A673 (cell line): Measurements from ENCODE around the gene RPL29. TPM values are rescaled to one million over a fixed set of nuclear protein-coding genes. Genes with fewer than 3 reads are reported as not detected.

ENCODE experiments used
- BruUV-seq: library from RNA; stranded (reverse); fragments of 400-500 nt; replicated peaks from 2 replicates; lab custom pipeline; 2021; lab: Mats Ljungman, UMichigan
- CTCF ChIA-PET: fragments of 300-600 bp; sonication (Branson Sonifier 250); formaldehyde crosslinking; loops from one replicate; lab custom pipeline; 2022; ENCODE audit warnings: antibody characterized with exemption; lab: Charles Lee
- POLR2A ChIA-PET: fragments of 300-600 bp; sonication (Branson Sonifier 250); formaldehyde crosslinking; loops from one replicate; lab custom pipeline; 2022; ENCODE audit warnings: antibody characterized with exemption; ENCODE audit not compliant: low non-redundant PET; lab: Charles Lee
- DNase-seq: peaks from one replicate; pipeline ENCODE4 v3.0.0-alpha.2; 2015; ENCODE audit warnings: low spot score
- H3K27ac ChIP-seq: fragments of 200-600 bp; sonication (generic); 2 replicates; pipeline ENCODE4 v1.5.1; 2016; ENCODE audit warnings: mixed run types, low read depth, mild to moderate bottlenecking, mixed read lengths, antibody characterized with exemption, low read length; ENCODE audit not compliant: poor library complexity, severe bottlenecking
- H3K27me3 ChIP-seq: fragments of 200-600 bp; sonication (generic); replicated peaks from 2 replicates; pipeline ENCODE4 v1.6.1; 2017; ENCODE audit warnings: mixed run types, low read depth, mild to moderate bottlenecking, mixed read lengths, antibody characterized with exemption, low read length; ENCODE audit not compliant: insufficient read depth, poor library complexity
- H3K36me3 ChIP-seq: fragments of 200-600 bp; sonication (generic); 2 replicates; pipeline ENCODE4 v1.6.1; 2016; ENCODE audit warnings: mixed run types, mild to moderate bottlenecking, mixed read lengths, antibody characterized with exemption, low read length; ENCODE audit not compliant: insufficient read depth, poor library complexity, severe bottlenecking
- H3K4me1 ChIP-seq: fragments of 200-600 bp; sonication (generic); 2 replicates; pipeline ENCODE4 v1.6.1; 2017; ENCODE audit warnings: mixed run types, mild to moderate bottlenecking, mixed read lengths, antibody characterized with exemption, low read length; ENCODE audit not compliant: insufficient read depth, poor library complexity, severe bottlenecking
- H3K4me3 ChIP-seq: fragments of 200-600 bp; sonication (generic); 2 replicates; pipeline ENCODE4 v1.5.1; 2016; ENCODE audit warnings: low read depth, mixed run types, mild to moderate bottlenecking, mixed read lengths, low read length; ENCODE audit not compliant: poor library complexity, severe bottlenecking
- H3K9me3 ChIP-seq: fragments of 200-600 bp; sonication (generic); 2 replicates; pipeline ENCODE4 v1.6.1; 2016; ENCODE audit warnings: mixed run types, low read depth, mild to moderate bottlenecking, mixed read lengths, antibody characterized with exemption, low read length; ENCODE audit not compliant: poor library complexity, severe bottlenecking
- CTCF ChIP-seq: fragments of 300-800, 200-600 bp; sonication (generic); conservative IDR thresholded peaks from 2 replicates; pipeline ENCODE4 v1.5.1; 2017; ENCODE audit warnings: low read depth, mild to moderate bottlenecking, antibody characterized with exemption, low read length, moderate library complexity, mixed read lengths
- EZH2 ChIP-seq: fragments of 200-600 bp; sonication (generic); IDR thresholded peaks from 2 replicates; pipeline ENCODE4 v1.6.1; 2017; ENCODE audit warnings: borderline replicate concordance, low read depth, mild to moderate bottlenecking, mixed read lengths, antibody characterized with exemption, low read length; ENCODE audit not compliant: poor library complexity, severe bottlenecking
- intact Hi-C: fragments of 100-400 bp; cut with micrococcal nuclease; formaldehyde crosslinking; loops from one replicate; pipeline ENCODE4 v1.10.0; 2022; ENCODE audit not compliant: unreplicated experiment
- total RNA-seq: library from RNA; stranded (reverse); gene quantifications from 2 replicates; pipeline ENCODE4 v1.2.3, GENCODE V29; 2021

The RPL29 gene
- total RNA-seq, 1 experiment from 2014 or later: 624 TPM

GRCh38 chr3:52039846-52040245, 44.2 kb upstream of the RPL29 start:
- Histone ChIP-seq H3K4me3 (no peak overlapping the region), H3K4me1 (peaks cover 14% of the 10 kb centered on the region), H3K27me3 (no peaks in the 10 kb centered on the region), H3K27ac (no peak overlapping the region), H3K9me3 (no peaks in the 10 kb centered on the region), H3K36me3 (no peaks in the 10 kb centered on the region)
- ChIA-PET POLR2A (no interaction called here), CTCF (no interaction called here)
- TF ChIP-seq EZH2 (no peak), CTCF (no peak)
- intact Hi-C loops: no loop called here
- DNase-seq: no peak
- no TSS peak for BruUV-seq

GRCh38 chr3:52039426-52039825, 43.7 kb upstream of the RPL29 start:
- Histone ChIP-seq H3K4me1 (peaks cover 10% of the 10 kb centered on the region), H3K27me3 (no peaks in the 10 kb centered on the region), H3K9me3 (no peaks in the 10 kb centered on the region), H3K4me3 (no peak overlapping the region), H3K36me3 (no peaks in the 10 kb centered on the region), H3K27ac (no peak overlapping the region)
- ChIA-PET CTCF (no interaction called here), POLR2A (no interaction called here)
- intact Hi-C loops: no loop called here
- BruUV-seq: no TSS peak
- no peak for TF ChIP-seq EZH2
- no peak for TF ChIP-seq CTCF
- no peak for DNase-seq

GRCh38 chr3:52038227-52038626, 42.5 kb upstream of the RPL29 start:
- H3K4me1 ChIP-seq: no peaks in the 10 kb centered on the region
- H3K36me3 ChIP-seq: no peaks in the 10 kb centered on the region
- no peaks in the 10 kb centered on the region for H3K27me3 ChIP-seq
- H3K4me3 ChIP-seq: no peak overlapping the region
- no peak for DNase-seq
- ChIA-PET CTCF (no interaction called here), POLR2A (no interaction called here)
- no peak overlapping the region for H3K27ac ChIP-seq
- TF ChIP-seq CTCF: no peak
- H3K9me3 ChIP-seq: no peaks in the 10 kb centered on the region
- intact Hi-C loops: no loop called here
- BruUV-seq: no TSS peak
